SK-N-SH treated with all-trans-retinoic acid at 6 μM for 48 hours (cell line): ENCODE measurements around the gene CLEC4F.
"Not testable (repeated sequence)": the region's sequence is repeated elsewhere in the genome, so short reads cannot be mapped to it uniquely, and the experiment has no call there.

Experiments used
- BACH2 ChIP-seq: fragments of 250-450 bp; sonication (Bioruptor Pico); IDR thresholded peaks from 2 replicates; pipeline ENCODE4 v1.9.0; 2021; ENCODE audit warnings: mild to moderate bottlenecking, borderline replicate concordance
- PATZ1 ChIP-seq: fragments of 250-450 bp; sonication (Bioruptor Pico); IDR thresholded peaks from 2 replicates; pipeline ENCODE4 v1.8.0; 2020; ENCODE audit warnings: mild to moderate bottlenecking, moderate library complexity, borderline replicate concordance
- SNAI2 ChIP-seq: fragments of 250-450 bp; sonication (Bioruptor Pico); IDR thresholded peaks from 2 replicates; pipeline ENCODE4 v1.5.0; 2020; ENCODE audit warnings: mild to moderate bottlenecking, moderate library complexity
- TOX ChIP-seq: fragments of 250-450 bp; sonication (Bioruptor Pico); IDR thresholded peaks from 2 replicates; pipeline ENCODE4 v1.8.0; 2021; ENCODE audit warnings: mild to moderate bottlenecking, moderate library complexity, borderline replicate concordance
- ZFP3 ChIP-seq: fragments of 250-450 bp; sonication (Bioruptor Pico); IDR thresholded peaks from 2 replicates; pipeline ENCODE4 v1.5.0; 2020; ENCODE audit warnings: mild to moderate bottlenecking, moderate library complexity
- TF ChIP-seq, protein P1 (sequence below): fragments of 250-450 bp; sonication (Bioruptor Pico); IDR thresholded peaks from 2 replicates; pipeline ENCODE4 v1.5.0; 2020; ENCODE audit warnings: mild to moderate bottlenecking, moderate library complexity

GRCh38 chr2:70797996-70798395 lies 22.4 kb downstream of the CLEC4F start:
- not testable (repeated sequence) for TF ChIP-seq BACH2; TOX; PATZ1 (CRISPR knock-in tag); SNAI2; ZFP3 (CRISPR knock-in tag)
- TF ChIP-seq, protein P1, sequence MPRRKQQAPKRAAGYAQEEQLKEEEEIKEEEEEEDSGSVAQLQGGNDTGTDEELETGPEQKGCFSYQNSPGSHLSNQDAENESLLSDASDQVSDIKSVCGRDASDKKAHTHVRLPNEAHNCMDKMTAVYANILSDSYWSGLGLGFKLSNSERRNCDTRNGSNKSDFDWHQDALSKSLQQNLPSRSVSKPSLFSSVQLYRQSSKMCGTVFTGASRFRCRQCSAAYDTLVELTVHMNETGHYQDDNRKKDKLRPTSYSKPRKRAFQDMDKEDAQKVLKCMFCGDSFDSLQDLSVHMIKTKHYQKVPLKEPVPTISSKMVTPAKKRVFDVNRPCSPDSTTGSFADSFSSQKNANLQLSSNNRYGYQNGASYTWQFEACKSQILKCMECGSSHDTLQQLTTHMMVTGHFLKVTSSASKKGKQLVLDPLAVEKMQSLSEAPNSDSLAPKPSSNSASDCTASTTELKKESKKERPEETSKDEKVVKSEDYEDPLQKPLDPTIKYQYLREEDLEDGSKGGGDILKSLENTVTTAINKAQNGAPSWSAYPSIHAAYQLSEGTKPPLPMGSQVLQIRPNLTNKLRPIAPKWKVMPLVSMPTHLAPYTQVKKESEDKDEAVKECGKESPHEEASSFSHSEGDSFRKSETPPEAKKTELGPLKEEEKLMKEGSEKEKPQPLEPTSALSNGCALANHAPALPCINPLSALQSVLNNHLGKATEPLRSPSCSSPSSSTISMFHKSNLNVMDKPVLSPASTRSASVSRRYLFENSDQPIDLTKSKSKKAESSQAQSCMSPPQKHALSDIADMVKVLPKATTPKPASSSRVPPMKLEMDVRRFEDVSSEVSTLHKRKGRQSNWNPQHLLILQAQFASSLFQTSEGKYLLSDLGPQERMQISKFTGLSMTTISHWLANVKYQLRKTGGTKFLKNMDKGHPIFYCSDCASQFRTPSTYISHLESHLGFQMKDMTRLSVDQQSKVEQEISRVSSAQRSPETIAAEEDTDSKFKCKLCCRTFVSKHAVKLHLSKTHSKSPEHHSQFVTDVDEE (CRISPR knock-in tag): not testable (repeated sequence)
